ENCODE data around the gene SKP2. TPM values are rescaled to one million over a fixed set of nuclear protein-coding genes. Genes with fewer than 3 reads are reported as not detected.

Gene SKP2
- total RNA-seq, 1 experiment from 2014 or later = 21.7 TPM

GRCh38 chr5:36230151-36230790 lies 78.4 kb downstream of the SKP2 start:
- Mint-ChIP-seq H3K4me1 (ENCODE audit: insufficient read depth, unreplicated experiment) (peaks cover 22% of the 10 kb centered on the region), H3K27me3 (ENCODE audit: insufficient read depth, unreplicated experiment) (no peaks in the 10 kb centered on the region), H3K36me3 (ENCODE audit: insufficient read depth, unreplicated experiment) (no peaks in the 10 kb centered on the region), H3K27ac (ENCODE audit: low read depth, unreplicated experiment) (no peak overlapping the region), H3K9me3 (ENCODE audit: unreplicated experiment) (no peaks in the 10 kb centered on the region), H3K4me3 (ENCODE audit: unreplicated experiment) (no peak overlapping the region)
- ChIA-PET CTCF (interaction anchor here (0.6 to 0.7 kb wide), 2 partner anchors 9 to 59 kb away, joined by 3 read pairs; no protein-coding TSS in a partner anchor), POLR2A (interaction anchor here (0.6 to 2.6 kb wide), 2 partner anchors 11 to 127 kb away, joined by 3 to 13 read pairs; partner anchors contain the start of gene NADK2)
- no peak for DNase-seq (ENCODE audit: unreplicated experiment)
- intact Hi-C loops (cut with micrococcal nuclease) = no loop called here
- BruUV-seq (replicated peaks) = no TSS peak
- TF ChIP-seq CTCF (IDR thresholded peaks at IDR 0.05; ENCODE audit: unreplicated experiment) = no peak

GRCh38 chr5:36232533-36232932 lies 80.6 kb downstream of the SKP2 start:
- Mint-ChIP-seq H3K4me3 (ENCODE audit: unreplicated experiment) (no peak overlapping the region), H3K27me3 (ENCODE audit: insufficient read depth, unreplicated experiment) (no peaks in the 10 kb centered on the region), H3K27ac (ENCODE audit: low read depth, unreplicated experiment) (no peak overlapping the region), H3K36me3 (ENCODE audit: insufficient read depth, unreplicated experiment) (no peaks in the 10 kb centered on the region), H3K9me3 (ENCODE audit: unreplicated experiment) (no peaks in the 10 kb centered on the region), H3K4me1 (ENCODE audit: insufficient read depth, unreplicated experiment) (peaks cover 31% of the 10 kb centered on the region)
- POLR2A ChIA-PET = interaction anchor here (2.6 kb wide), 1 partner anchor 9 kb away, joined by 13 read pairs; the partner anchor contains the start of gene NADK2
- TF ChIP-seq CTCF (IDR thresholded peaks at IDR 0.05; ENCODE audit: unreplicated experiment) = no peak
- BruUV-seq (replicated peaks) = no TSS peak
- intact Hi-C loops (cut with micrococcal nuclease) = no loop called here
- DNase-seq (ENCODE audit: unreplicated experiment) = no peak
- CTCF ChIA-PET = interaction anchor here (0.9 kb wide), 1 partner anchor 9 kb away, joined by 3 read pairs; the partner anchor contains the start of gene NADK2

Small RNA genes within 50 kb of the gene (microRNA-seq; reads per million reads assigned to microRNA genes)
- gene MIR580 = 4.9 reads per million, percentile 35 among the genes with 10 or more reads in this experiment

Other genes with a start within 250 kb of the SKP2 start
- not detected in 2 replicates for gene CAPSL, start 213.5 kb upstream of the SKP2 start, total RNA-seq (2022)
- gene UGT3A1, start 160.7 kb upstream of the SKP2 start, total RNA-seq (2022) = not detected in 2 replicates
- gene UGT3A2, start 85.2 kb upstream of the SKP2 start, total RNA-seq (2022) = not detected in 2 replicates
- 7.9 and 9.6 TPM in 2 replicates for gene LMBRD2, start 224 bp upstream of the SKP2 start, total RNA-seq (2022)
- 36.2 and 37.1 TPM in 2 replicates for gene NADK2, start 89.8 kb downstream of the SKP2 start, total RNA-seq (2022)
- not detected in 2 replicates for gene RANBP3L, start 149.8 kb downstream of the SKP2 start, total RNA-seq (2022)

All from MCF 10A (cell line).